Smooth muscle cell (in vitro differentiated cells): Measurements from ENCODE around the gene RALGAPA1. TPM values are rescaled to one million over a fixed set of nuclear protein-coding genes. Genes with fewer than 3 reads are reported as not detected.
"Not testable (repeated sequence)": the region's sequence is repeated elsewhere in the genome, so short reads cannot be mapped to it uniquely, and the experiment has no call there.

ENCODE experiments used
- DNase-seq: peaks from one replicate; lab custom pipeline; 2025; ENCODE audit not compliant: unreplicated experiment; lab: John Stamatoyannopoulos, UW
- H2AFZ ChIP-seq: fragments of 200-600 bp; sonication (generic); 2 replicates; pipeline ENCODE4 v1.6.0; 2016; ENCODE audit warnings: antibody characterized with exemption, low read depth, mild to moderate bottlenecking
- H3F3A ChIP-seq: fragments of 200-600 bp; sonication (generic); 2 replicates; pipeline ENCODE4 v1.6.0; 2017; ENCODE audit warnings: antibody characterized with exemption, low read depth
- H3K27ac ChIP-seq: fragments of 200-600 bp; sonication (generic); 2 replicates; pipeline ENCODE4 v1.5.1; 2016; ENCODE audit warnings: low read depth, mild to moderate bottlenecking
- H3K27me3 ChIP-seq: fragments of 200-600 bp; sonication (generic); 2 replicates; pipeline ENCODE4 v1.6.1; 2016; ENCODE audit warnings: low read depth, mild to moderate bottlenecking
- H3K36me3 ChIP-seq: fragments of 200-600 bp; sonication (generic); 2 replicates; pipeline ENCODE4 v1.5.1; 2016; ENCODE audit warnings: low read depth
- H3K4me1 ChIP-seq: fragments of 200-600 bp; sonication (generic); 2 replicates; pipeline ENCODE4 v1.5.1; 2016; ENCODE audit warnings: low read depth
- H3K4me2 ChIP-seq: fragments of 200-600 bp; sonication (generic); 2 replicates; pipeline ENCODE4 v1.6.0; 2016; ENCODE audit warnings: mild to moderate bottlenecking
- H3K4me3 ChIP-seq: fragments of 200-600 bp; sonication (generic); 2 replicates; pipeline ENCODE4 v1.5.1; 2016; ENCODE audit warnings: mild to moderate bottlenecking
- H3K79me2 ChIP-seq: fragments of 200-600 bp; sonication (generic); 2 replicates; pipeline ENCODE4 v1.6.0; 2016; ENCODE audit warnings: low read depth, mild to moderate bottlenecking
- H3K9ac ChIP-seq: fragments of 200-600 bp; sonication (generic); 2 replicates; pipeline ENCODE4 v1.6.0; 2016; ENCODE audit warnings: low read depth
- H3K9me3 ChIP-seq: fragments of 200-600 bp; sonication (generic); replicated peaks from 2 replicates; pipeline ENCODE4 v1.5.1; 2016; ENCODE audit warnings: low read depth
- H4K20me1 ChIP-seq: fragments of 200-600 bp; sonication (generic); 2 replicates; pipeline ENCODE4 v1.6.0; 2016; ENCODE audit warnings: low read depth
- WGBS: methylation state at CpG from one replicate; pipeline ENCODE4 v1.1.7; 2016; ENCODE audit warnings: low lambda C conversion rate; 5-methylcytosine and 5-hydroxymethylcytosine counted together
- polyA plus RNA-seq: library from polyadenylated mRNA; unstranded; fragments of >200 nt; fragmentation: Nextera tagmentation; extraction: Ambion mirVana; gene quantifications from 2 replicates; pipeline ENCODE4 v1.2.1, GENCODE V29; 2016
- total RNA-seq: library from RNA; depleted of rRNA; stranded (reverse); fragments of >200 nt; gene quantifications from 2 replicates; pipeline ENCODE4 v1.2.3, GENCODE V29; 2014
- TF ChIP-seq, protein P1 (sequence below): fragments of 200-600 bp; sonication (generic); IDR thresholded peaks from 2 replicates; pipeline ENCODE4 v1.5.1; 2017; ENCODE audit warnings: borderline replicate concordance, mild to moderate bottlenecking, antibody characterized with exemption; ENCODE audit not compliant: insufficient read depth, poor library complexity, severe bottlenecking

RALGAPA1 gene
- total and polyA plus RNA-seq, 2 experiments from 2014 or later: 5.4 to 25.4 TPM

DNA sequence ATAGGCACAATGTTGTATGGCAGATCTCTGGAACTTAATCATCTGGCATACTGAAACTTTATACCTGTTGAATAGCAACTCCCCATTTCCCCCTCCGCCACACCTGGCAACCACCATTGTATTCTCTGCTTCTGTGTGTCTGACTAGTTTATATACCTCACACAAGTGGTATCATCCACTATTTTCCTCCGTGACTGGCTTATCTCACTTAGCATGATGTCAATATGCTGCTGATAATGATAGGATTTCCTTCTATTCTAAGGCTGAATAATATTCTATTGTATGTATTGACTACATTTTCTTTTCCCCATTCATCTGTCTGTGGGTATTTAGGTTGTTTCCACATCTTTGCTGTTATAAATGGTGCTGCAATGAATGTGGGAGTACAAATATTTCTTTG lies 38.5 kb upstream of the RALGAPA1 start:
- Histone ChIP-seq H3K4me3 (no peak overlapping the region), H4K20me1 (no peaks in the 10 kb centered on the region), H3K4me2 (no peak overlapping the region), H3K27me3 (no peaks in the 10 kb centered on the region), H3K9me3 (peaks cover 5% of the 10 kb centered on the region), H3K79me2 (no peaks in the 10 kb centered on the region), H3K36me3 (peaks cover 8% of the 10 kb centered on the region), H3K9ac (no peak overlapping the region), H3K4me1 (no peaks in the 10 kb centered on the region), H2AFZ (no peak overlapping the region), H3F3A (no peaks in the 10 kb centered on the region), H3K27ac (no peak overlapping the region)
- DNase-seq: no peak
- TF ChIP-seq, protein P1, sequence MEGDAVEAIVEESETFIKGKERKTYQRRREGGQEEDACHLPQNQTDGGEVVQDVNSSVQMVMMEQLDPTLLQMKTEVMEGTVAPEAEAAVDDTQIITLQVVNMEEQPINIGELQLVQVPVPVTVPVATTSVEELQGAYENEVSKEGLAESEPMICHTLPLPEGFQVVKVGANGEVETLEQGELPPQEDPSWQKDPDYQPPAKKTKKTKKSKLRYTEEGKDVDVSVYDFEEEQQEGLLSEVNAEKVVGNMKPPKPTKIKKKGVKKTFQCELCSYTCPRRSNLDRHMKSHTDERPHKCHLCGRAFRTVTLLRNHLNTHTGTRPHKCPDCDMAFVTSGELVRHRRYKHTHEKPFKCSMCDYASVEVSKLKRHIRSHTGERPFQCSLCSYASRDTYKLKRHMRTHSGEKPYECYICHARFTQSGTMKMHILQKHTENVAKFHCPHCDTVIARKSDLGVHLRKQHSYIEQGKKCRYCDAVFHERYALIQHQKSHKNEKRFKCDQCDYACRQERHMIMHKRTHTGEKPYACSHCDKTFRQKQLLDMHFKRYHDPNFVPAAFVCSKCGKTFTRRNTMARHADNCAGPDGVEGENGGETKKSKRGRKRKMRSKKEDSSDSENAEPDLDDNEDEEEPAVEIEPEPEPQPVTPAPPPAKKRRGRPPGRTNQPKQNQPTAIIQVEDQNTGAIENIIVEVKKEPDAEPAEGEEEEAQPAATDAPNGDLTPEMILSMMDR: no peak
- 90% methylated on average over 2 of the region's 2 CpGs for WGBS

DNA sequence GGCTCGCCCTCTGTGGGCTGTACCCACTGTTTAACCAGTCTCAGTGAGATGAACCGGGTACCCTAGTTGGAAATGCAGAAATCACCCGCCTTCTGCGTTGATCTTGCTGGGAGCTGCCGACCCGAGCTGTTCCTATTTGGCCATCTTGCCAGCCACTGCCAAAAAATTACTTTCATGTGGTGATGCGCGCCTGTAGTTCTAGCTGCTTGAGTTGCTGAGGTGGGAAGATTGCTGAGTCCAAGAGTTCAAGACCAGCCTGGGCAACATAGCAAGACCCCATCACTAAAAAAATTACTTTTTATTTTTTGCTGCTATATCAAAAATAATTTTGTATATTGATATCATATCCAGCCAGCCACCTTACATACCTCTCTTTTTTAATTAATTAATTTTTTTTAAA lies 35.4 kb upstream of the RALGAPA1 start:
- no peak for DNase-seq
- H2AFZ ChIP-seq: no peak overlapping the region
- TF ChIP-seq, protein P1: no peak
- no peak overlapping the region for H3K4me2 ChIP-seq
- H3K79me2 ChIP-seq: peaks cover 4% of the 10 kb centered on the region
- H3K4me1 ChIP-seq: no peaks in the 10 kb centered on the region
- H3K27me3 ChIP-seq: no peaks in the 10 kb centered on the region
- peaks cover 23% of the 10 kb centered on the region for H3K36me3 ChIP-seq
- H3K27ac ChIP-seq: no peak overlapping the region
- H3F3A ChIP-seq: no peaks in the 10 kb centered on the region
- H3K9me3 ChIP-seq: peaks cover 12% of the 10 kb centered on the region
- H4K20me1 ChIP-seq: no peaks in the 10 kb centered on the region
- H3K9ac ChIP-seq: no peak overlapping the region
- no peak overlapping the region for H3K4me3 ChIP-seq
- 99% methylated on average over 8 of the region's 8 CpGs for WGBS

DNA sequence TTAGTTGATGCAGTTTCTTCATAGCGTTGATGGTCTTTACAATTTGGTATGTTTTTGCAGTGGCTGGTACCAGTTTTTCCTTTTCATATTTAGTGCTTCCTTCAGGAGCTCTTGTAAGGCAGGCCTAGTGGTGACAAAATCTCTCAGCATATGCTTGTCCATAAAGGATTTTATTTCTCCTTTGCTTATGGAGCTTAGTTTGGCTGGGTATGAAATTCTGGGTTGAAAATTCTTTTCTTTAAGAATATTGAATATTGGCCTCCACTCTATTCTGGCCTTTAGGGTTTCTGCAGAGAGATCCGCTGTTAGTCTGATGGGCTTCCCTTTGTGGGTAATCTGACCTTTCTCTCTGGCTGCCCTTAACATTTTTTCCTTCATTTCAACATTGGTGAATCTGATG lies 33.1 kb upstream of the RALGAPA1 start:
- not testable (repeated sequence) for H2AFZ ChIP-seq, H3K27me3 ChIP-seq, H3K79me2 ChIP-seq, H3K27ac ChIP-seq, H4K20me1 ChIP-seq, H3K4me2 ChIP-seq, H3F3A ChIP-seq, H3K4me3 ChIP-seq, DNase-seq, H3K4me1 ChIP-seq, H3K9ac ChIP-seq
- WGBS: 100% methylated on average over 2 of the region's 2 CpGs
- Histone ChIP-seq H3K36me3 (peaks cover 29% of the 10 kb centered on the region), H3K9me3 (peaks cover 12% of the 10 kb centered on the region)

DNA sequence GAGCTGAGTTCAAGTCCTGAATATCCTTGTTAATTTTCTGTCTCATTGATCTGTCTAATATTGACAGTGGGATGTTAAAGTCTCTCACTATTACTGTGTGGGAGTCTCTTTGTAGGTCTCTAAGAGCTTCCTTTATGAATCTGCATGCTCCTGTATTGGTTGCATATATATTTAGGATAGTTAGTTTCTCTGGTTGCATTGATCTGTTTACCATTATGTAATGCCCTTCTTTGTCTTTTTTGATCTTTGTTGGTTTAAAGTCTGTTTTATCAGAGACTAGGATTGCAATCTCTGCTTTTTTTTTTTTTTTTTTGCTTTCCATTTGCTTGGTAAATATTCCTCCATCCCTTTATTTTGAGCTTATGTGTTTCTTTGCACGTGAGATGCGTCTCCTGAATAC lies 32.6 kb upstream of the RALGAPA1 start:
- H4K20me1 ChIP-seq, H3K27ac ChIP-seq, H3K9ac ChIP-seq, H2AFZ ChIP-seq, H3K4me1 ChIP-seq, H3K4me3 ChIP-seq, H3F3A ChIP-seq, H3K79me2 ChIP-seq, DNase-seq, H3K27me3 ChIP-seq, H3K4me2 ChIP-seq: not testable (repeated sequence)
- H3K36me3 ChIP-seq: peaks cover 29% of the 10 kb centered on the region
- H3K9me3 ChIP-seq: peaks cover 12% of the 10 kb centered on the region
- WGBS: 100% methylated on average over 2 of the region's 2 CpGs
